AG09319 (cell line): ENCODE results near the gene TALDO1.

Experiments used
- DNase-seq: peaks from one replicate; pipeline ENCODE4 v3.0.0-alpha.2; 2010; ENCODE audit warnings: low read depth; ENCODE audit errors: extremely low read depth
- CTCF ChIP-seq: IDR thresholded peaks from 2 replicates; pipeline ENCODE4 v1.5.1; 2011; ENCODE audit warnings: low read depth, mild to moderate bottlenecking, inconsistent platforms, low read length, moderate library complexity

Gene TALDO1

GRCh38 chr11:792873-793272 is 45.6 kb downstream of the TALDO1 start:
- no peak for TF ChIP-seq CTCF

GRCh38 chr11:793556-793955 is 46.3 kb downstream of the TALDO1 start:
- no peak for TF ChIP-seq CTCF
- no peak for DNase-seq

More at GRCh38 chr11:792873-793272, 45.6 kb downstream of the TALDO1 start:
- no peak for DNase-seq

GRCh38 chr11:794013-794765 is 46.9 kb downstream of the TALDO1 start:
- DNase-seq = no peak
- TF ChIP-seq CTCF = no peak

- DNase-seq = no peak
- no peak for TF ChIP-seq CTCF
Measured at GRCh38 chr11:794766-795633, 47.7 kb downstream of the TALDO1 start.

- no peak for TF ChIP-seq CTCF
- no peak for DNase-seq
Measured at GRCh38 chr11:795634-796564, 48.6 kb downstream of the TALDO1 start.

- TF ChIP-seq CTCF = no peak
- no peak for DNase-seq
Measured at GRCh38 chr11:796565-797295, 49.5 kb downstream of the TALDO1 start.
